Measurements from ENCODE around the gene GPALPP1. TPM values are rescaled to one million over a fixed set of nuclear protein-coding genes. Genes with fewer than 3 reads are reported as not detected.
A peak's percentile ranks its signal among the peaks of the same experiment; 100 is the strongest.

The GPALPP1 gene
- total and polyA plus RNA-seq, 7 experiments from 2014 or later: 17.5 to 43.1 (median 30.4) TPM

GRCh38 chr13:44961997-44962396 lies 27.3 kb upstream of the GPALPP1 start:
- H3K4me1 ChIP-seq (ENCODE audit: control insufficient read depth in 2 of 2, insufficient read depth in 2 of 2, low read length in 2 of 2): no peaks in the 10 kb centered on the region
- POLR2A ChIA-PET: no interaction called here
- intact Hi-C loops (cut with micrococcal nuclease): no loop called here
- H3K9me3 ChIP-seq (ENCODE audit: control insufficient read depth in 2 of 3, low read length in 3 of 3): no peaks in the 10 kb centered on the region
- no peak overlapping the region for H3K27ac ChIP-seq (ENCODE audit: low read depth, low read length)
- no peak for ATAC-seq
- CTCF ChIA-PET: no interaction called here
- H3K4me3 ChIP-seq (ENCODE audit: low read length): no peak overlapping the region
- no peaks in the 10 kb centered on the region for H3K27me3 ChIP-seq (ENCODE audit: control insufficient read depth in 2 of 2, insufficient read depth in 2 of 2, low read length in 2 of 2)
- Mint-ChIP-seq H3K4me3 (no peak overlapping the region), H3K27me3 (no peaks in the 10 kb centered on the region), H3K9me3 (peaks cover 0 to 16% (median 6%) of the 10 kb centered on the region in 11 donors), H3K27ac (no peak overlapping the region), H3K4me1 (peaks cover 0 to 1% (median 0%) of the 10 kb centered on the region in 7 donors), H3K36me3 (peaks cover 18 to 64% (median 53%) of the 10 kb centered on the region in 5 donors)
- peaks cover 0 to 44% (median 4%) of the 10 kb centered on the region in 3 experiments for H3K36me3 ChIP-seq (ENCODE audit: control insufficient read depth in 2 of 3, insufficient read depth in 3 of 3, low read length in 3 of 3)
- DNase-seq: no peak

GRCh38 chr13:44967704-44968433 lies 21.5 kb upstream of the GPALPP1 start:
- no peaks in the 10 kb centered on the region for H3K27me3 Mint-ChIP-seq

GRCh38 chr13:44968434-44968815 lies 20.9 kb upstream of the GPALPP1 start:
- Histone ChIP-seq H3K27ac (ENCODE audit: low read depth, low read length) (no peak overlapping the region), H3K36me3 (ENCODE audit: control insufficient read depth in 2 of 3, insufficient read depth in 3 of 3, low read length in 3 of 3) (peaks cover 0 to 23% (median 0%) of the 10 kb centered on the region in 3 experiments), H3K9me3 (ENCODE audit: control insufficient read depth in 2 of 3, low read length in 3 of 3) (no peaks in the 10 kb centered on the region), H3K4me3 (ENCODE audit: low read length) (no peak overlapping the region), H3K4me1 (ENCODE audit: control insufficient read depth in 2 of 2, insufficient read depth in 2 of 2, low read length in 2 of 2) (no peaks in the 10 kb centered on the region), H3K27me3 (ENCODE audit: control insufficient read depth in 2 of 2, insufficient read depth in 2 of 2, low read length in 2 of 2) (no peaks in the 10 kb centered on the region)
- no peak for DNase-seq
- intact Hi-C loops (cut with micrococcal nuclease): no loop called here
- H3K4me3 Mint-ChIP-seq: no peak overlapping the region
- ChIA-PET POLR2A (no interaction called here), CTCF (interaction anchor here (4.0 kb wide), 1 partner anchor 485 kb away, joined by 35 read pairs; no protein-coding TSS in a partner anchor)
- H3K27me3 Mint-ChIP-seq: no peaks in the 10 kb centered on the region
- no peak for ATAC-seq
- peaks cover 5 to 40% (median 29%) of the 10 kb centered on the region in 5 donors for H3K36me3 Mint-ChIP-seq
- H3K27ac Mint-ChIP-seq: peak overlapping the region in 1 of 9 donors; percentile 6
- peaks cover 0 to 3% (median 0%) of the 10 kb centered on the region in 11 donors for H3K9me3 Mint-ChIP-seq
- H3K4me1 Mint-ChIP-seq: no peaks in the 10 kb centered on the region

More at GRCh38 chr13:44967704-44968433, 21.5 kb upstream of the GPALPP1 start:
- H3K36me3 Mint-ChIP-seq: peaks cover 7 to 45% (median 34%) of the 10 kb centered on the region in 5 donors
- Histone ChIP-seq H3K27me3 (ENCODE audit: control insufficient read depth in 2 of 2, insufficient read depth in 2 of 2, low read length in 2 of 2) (no peaks in the 10 kb centered on the region), H3K4me1 (ENCODE audit: control insufficient read depth in 2 of 2, insufficient read depth in 2 of 2, low read length in 2 of 2) (no peaks in the 10 kb centered on the region), H3K4me3 (ENCODE audit: low read length) (no peak overlapping the region), H3K9me3 (ENCODE audit: control insufficient read depth in 2 of 3, low read length in 3 of 3) (no peaks in the 10 kb centered on the region), H3K27ac (ENCODE audit: low read depth, low read length) (no peak overlapping the region), H3K36me3 (ENCODE audit: control insufficient read depth in 2 of 3, insufficient read depth in 3 of 3, low read length in 3 of 3) (peaks cover 0 to 24% (median 4%) of the 10 kb centered on the region in 3 experiments)
- peak overlapping the region in 1 of 9 donors; percentile 6 for H3K27ac Mint-ChIP-seq
- CTCF ChIA-PET: interaction anchor here (0.5 to 4.0 kb wide), 3 partner anchors 302 to 1839 kb away, joined by 3 to 35 read pairs (median 3); no protein-coding TSS in a partner anchor
- H3K9me3 Mint-ChIP-seq: peaks cover 0 to 4% (median 0%) of the 10 kb centered on the region in 11 donors
- POLR2A ChIA-PET: no interaction called here
- DNase-seq (no peak), ATAC-seq (no peak)
- no peaks in the 10 kb centered on the region for H3K4me1 Mint-ChIP-seq
- no peak overlapping the region for H3K4me3 Mint-ChIP-seq
- intact Hi-C loops (cut with micrococcal nuclease): no loop called here

- H3K27ac Mint-ChIP-seq: no peak overlapping the region
- DNase-seq: peak in 5 of 9 donors; percentile 13 to 27 (median 18)
- no peaks in the 10 kb centered on the region for H3K27me3 Mint-ChIP-seq
- no peak overlapping the region for H3K4me3 ChIP-seq (ENCODE audit: low read length)
- peaks cover 0 to 20% (median 0%) of the 10 kb centered on the region in 3 experiments for H3K36me3 ChIP-seq (ENCODE audit: control insufficient read depth in 2 of 3, insufficient read depth in 3 of 3, low read length in 3 of 3)
- H3K9me3 ChIP-seq (ENCODE audit: control insufficient read depth in 2 of 3, low read length in 3 of 3): no peaks in the 10 kb centered on the region
- peak; percentile 51 for ATAC-seq
- H3K27ac ChIP-seq (ENCODE audit: low read depth, low read length): no peak overlapping the region
- no peaks in the 10 kb centered on the region for H3K4me1 Mint-ChIP-seq
- ChIA-PET POLR2A (no interaction called here), CTCF (interaction anchor here (0.6 to 4.0 kb wide), 5 partner anchors 134 to 1062 kb away, joined by 3 to 35 read pairs (median 3); no protein-coding TSS in a partner anchor)
- no peak overlapping the region for H3K4me3 Mint-ChIP-seq
- no peaks in the 10 kb centered on the region for H3K27me3 ChIP-seq (ENCODE audit: control insufficient read depth in 2 of 2, insufficient read depth in 2 of 2, low read length in 2 of 2)
- H3K4me1 ChIP-seq (ENCODE audit: control insufficient read depth in 2 of 2, insufficient read depth in 2 of 2, low read length in 2 of 2): no peaks in the 10 kb centered on the region
- peaks cover 0 to 26% (median 15%) of the 10 kb centered on the region in 5 donors for H3K36me3 Mint-ChIP-seq
- intact Hi-C loops (cut with micrococcal nuclease): loop anchor here (1.0 to 5.0 kb wide), 5 partner anchors 52 to 1065 kb away; partner anchors contain the start of gene TSC22D1 (in 1 of the 2)
- peaks cover 0 to 3% (median 0%) of the 10 kb centered on the region in 11 donors for H3K9me3 Mint-ChIP-seq
Measured at GRCh38 chr13:44969551-44970484, 19.5 kb upstream of the GPALPP1 start.

- intact Hi-C loops (cut with micrococcal nuclease): loop anchor here (1.0 to 5.0 kb wide), 3 partner anchors 337 to 1065 kb away; partner anchors contain the start of gene TSC22D1 (in 1 of the 2)
- Histone ChIP-seq H3K27ac (ENCODE audit: low read depth, low read length) (no peak overlapping the region), H3K4me1 (ENCODE audit: control insufficient read depth in 2 of 2, insufficient read depth in 2 of 2, low read length in 2 of 2) (no peaks in the 10 kb centered on the region), H3K27me3 (ENCODE audit: control insufficient read depth in 2 of 2, insufficient read depth in 2 of 2, low read length in 2 of 2) (no peaks in the 10 kb centered on the region), H3K4me3 (ENCODE audit: low read length) (no peak overlapping the region), H3K36me3 (ENCODE audit: control insufficient read depth in 2 of 3, insufficient read depth in 3 of 3, low read length in 3 of 3) (peaks cover 0 to 14% (median 0%) of the 10 kb centered on the region in 3 experiments), H3K9me3 (ENCODE audit: control insufficient read depth in 2 of 3, low read length in 3 of 3) (no peaks in the 10 kb centered on the region)
- ATAC-seq (no peak), DNase-seq (no peak)
- CTCF ChIA-PET: interaction anchor here (0.5 to 4.0 kb wide), 2 partner anchors 53 to 488 kb away, joined by 3 to 35 read pairs; no protein-coding TSS in a partner anchor
- Mint-ChIP-seq H3K4me3 (no peak overlapping the region), H3K27ac (no peak overlapping the region), H3K27me3 (no peaks in the 10 kb centered on the region), H3K9me3 (no peaks in the 10 kb centered on the region), H3K36me3 (peaks cover 0 to 18% (median 6%) of the 10 kb centered on the region in 5 donors), H3K4me1 (no peaks in the 10 kb centered on the region)
- POLR2A ChIA-PET: no interaction called here
Measured at GRCh38 chr13:44971656-44972595, 17.4 kb upstream of the GPALPP1 start.
